ENCODE data around the gene MT1G.

Gene MT1G

GRCh38 chr16:56697456-56698155 is 29.7 kb upstream of the MT1G start:
- no peak for DNase-seq (ENCODE audit: low read depth)
- TF ChIP-seq CTCF (conservative IDR thresholded peaks at IDR 0.05; ENCODE audit: low read length): no peak
- H3K4me3 ChIP-seq (ENCODE audit: low read length): no peak overlapping the region

GRCh38 chr16:56695246-56695645 is 27.4 kb upstream of the MT1G start:
- no peak for DNase-seq (ENCODE audit: low read depth)
- TF ChIP-seq CTCF (conservative IDR thresholded peaks at IDR 0.05; ENCODE audit: low read length): no peak
- no peak overlapping the region for H3K4me3 ChIP-seq (ENCODE audit: low read length)

- DNase-seq (ENCODE audit: low read depth): no peak
- H3K4me3 ChIP-seq (ENCODE audit: low read length): no peak overlapping the region
- TF ChIP-seq CTCF (conservative IDR thresholded peaks at IDR 0.05; ENCODE audit: low read length): no peak
Observed at GRCh38 chr16:56691885-56692284, 24.0 kb upstream of the MT1G start.

GRCh38 chr16:56690420-56691122 is 22.7 kb upstream of the MT1G start:
- DNase-seq (ENCODE audit: low read depth): no peak
- H3K4me3 ChIP-seq (ENCODE audit: low read length): no peak overlapping the region
- TF ChIP-seq CTCF (conservative IDR thresholded peaks at IDR 0.05; ENCODE audit: low read length): no peak

- DNase-seq (ENCODE audit: low read depth): no peak
- H3K4me3 ChIP-seq (ENCODE audit: low read length): no peak overlapping the region
- no peak for TF ChIP-seq CTCF (conservative IDR thresholded peaks at IDR 0.05; ENCODE audit: low read length)
Observed at GRCh38 chr16:56689171-56689570, 21.3 kb upstream of the MT1G start.

- TF ChIP-seq CTCF (conservative IDR thresholded peaks at IDR 0.05; ENCODE audit: low read length): no peak
- DNase-seq (ENCODE audit: low read depth): no peak
- no peak overlapping the region for H3K4me3 ChIP-seq (ENCODE audit: low read length)
Observed at GRCh38 chr16:56688762-56689161, 20.9 kb upstream of the MT1G start.

- no peak for DNase-seq (ENCODE audit: low read depth)
- no peak for TF ChIP-seq CTCF (conservative IDR thresholded peaks at IDR 0.05; ENCODE audit: low read length)
Observed at GRCh38 chr16:56686758-56687157, 18.9 kb upstream of the MT1G start.

More at GRCh38 chr16:56686758-56687157, 18.9 kb upstream of the MT1G start:
- no peak overlapping the region for H3K4me3 ChIP-seq (ENCODE audit: low read length)
